Limb (tissue), 2 donors: ENCODE measurements around the gene SYCE1.
"Not testable (repeated sequence)": the region's sequence is repeated elsewhere in the genome, so short reads cannot be mapped to it uniquely, and the experiment has no call there.

ENCODE experiments used
- DNase-seq, 2 donors: peaks; one replicate each; pipeline ENCODE4 v3.0.0-alpha.2; 2016; ENCODE audit errors: extremely low spot score in 2 of 2

The SYCE1 gene

GRCh38 chr10:133565441-133566294 lies at the start of gene SYCE1:
Gene SYCE1, minus strand, starts transcription at chr10:133565583. Its CDS starts 54 bp downstream, at chr10:133565529.
- DNase-seq: no peak

GRCh38 chr10:133614830-133615580 lies 49.6 kb upstream of the SYCE1 start:
- DNase-seq: no peak

GRCh38 chr10:133613699-133614098 lies 48.3 kb upstream of the SYCE1 start:
- no peak for DNase-seq

GRCh38 chr10:133611079-133611478 lies 45.7 kb upstream of the SYCE1 start:
- no peak for DNase-seq

- DNase-seq: peak in 1 of 2 donors; percentile 4
These were observed 43.5 kb upstream of the SYCE1 start for GRCh38 chr10:133608855-133609254.

GRCh38 chr10:133603434-133603833 lies 38.1 kb upstream of the SYCE1 start:
- not testable (repeated sequence) for DNase-seq

- DNase-seq: no peak
These were observed 35.3 kb upstream of the SYCE1 start for GRCh38 chr10:133600657-133601056.

GRCh38 chr10:133599869-133600268 lies 34.5 kb upstream of the SYCE1 start:
- DNase-seq: not testable (repeated sequence)

- no peak for DNase-seq
These were observed 27.3 kb upstream of the SYCE1 start for GRCh38 chr10:133592716-133593115.

GRCh38 chr10:133590970-133591359 lies 25.6 kb upstream of the SYCE1 start:
- DNase-seq: no peak

- DNase-seq: no peak
These were observed 25.0 kb upstream of the SYCE1 start for GRCh38 chr10:133590226-133590969.

- not testable (repeated sequence) for DNase-seq
These were observed 11.7 kb upstream of the SYCE1 start for GRCh38 chr10:133577037-133577436.

GRCh38 chr10:133573460-133573859 lies 8.1 kb upstream of the SYCE1 start:
- not testable (repeated sequence) for DNase-seq

- DNase-seq: not testable (repeated sequence)
These were observed 6.7 kb upstream of the SYCE1 start for GRCh38 chr10:133572055-133572454.

- DNase-seq: not testable (repeated sequence)
These were observed 4.4 kb upstream of the SYCE1 start for GRCh38 chr10:133569801-133570200.

GRCh38 chr10:133568831-133569527 lies 3.6 kb upstream of the SYCE1 start:
- DNase-seq: not testable (repeated sequence)

- no peak for DNase-seq
These were observed 2.9 kb upstream of the SYCE1 start for GRCh38 chr10:133568287-133568614.

GRCh38 chr10:133567609-133568286 lies 2.4 kb upstream of the SYCE1 start:
- DNase-seq: no peak

- no peak for DNase-seq
These were observed 1.7 kb upstream of the SYCE1 start for GRCh38 chr10:133567119-133567518.

- no peak for DNase-seq
These were observed 567 bp downstream of the SYCE1 start for GRCh38 chr10:133564816-133565215.

- DNase-seq: no peak
These were observed 6.2 kb downstream of the SYCE1 start for GRCh38 chr10:133559216-133559615.
